Activated gamma-delta T cell treated with Interleukin-2 at 50 U/mL for 16 hours (primary cell): ENCODE measurements around the gene KRTAP12-4.
"Not testable (repeated sequence)": the region's sequence is repeated elsewhere in the genome, so short reads cannot be mapped to it uniquely, and the experiment has no call there.

Source experiments
- DNase-seq: peaks from one replicate; pipeline ENCODE4 v3.0.0-alpha.2; 2020

KRTAP12-4 gene

DNA sequence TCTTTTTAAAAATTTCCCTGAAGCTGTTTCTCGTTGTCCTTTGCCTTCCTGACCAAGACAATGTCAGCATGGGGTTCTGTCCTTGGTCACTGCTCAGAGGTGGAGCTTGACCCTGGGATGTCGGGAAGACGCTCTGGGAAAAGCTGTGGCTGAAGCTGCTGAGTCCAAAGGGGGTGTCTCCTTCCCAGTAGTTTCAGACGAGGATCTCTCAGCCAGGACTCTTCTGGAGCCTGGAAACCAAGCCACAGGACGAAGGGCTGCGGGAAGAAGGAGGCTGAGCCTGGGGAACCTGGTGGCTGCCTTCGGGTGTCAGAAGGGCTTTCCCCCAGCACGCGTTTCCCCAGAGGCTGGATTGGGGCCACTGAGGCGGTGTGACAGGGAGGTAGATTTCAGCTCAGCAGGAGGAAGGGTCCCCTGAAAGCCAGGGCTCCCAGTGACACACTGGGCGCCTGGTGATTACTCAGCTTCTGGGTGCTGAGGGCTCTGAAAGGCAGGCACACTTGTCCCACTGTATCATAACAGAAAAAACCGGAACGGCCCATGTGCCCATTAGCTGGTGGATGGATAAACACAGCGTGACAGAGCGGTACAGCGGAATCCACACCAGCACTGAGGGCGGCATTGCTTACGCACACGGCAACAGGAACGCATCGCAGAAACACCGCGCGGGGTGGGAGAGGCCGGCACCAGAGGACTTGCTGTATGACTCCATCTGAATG, 32.5 kb upstream of the KRTAP12-4 start:
- no peak for DNase-seq

DNA sequence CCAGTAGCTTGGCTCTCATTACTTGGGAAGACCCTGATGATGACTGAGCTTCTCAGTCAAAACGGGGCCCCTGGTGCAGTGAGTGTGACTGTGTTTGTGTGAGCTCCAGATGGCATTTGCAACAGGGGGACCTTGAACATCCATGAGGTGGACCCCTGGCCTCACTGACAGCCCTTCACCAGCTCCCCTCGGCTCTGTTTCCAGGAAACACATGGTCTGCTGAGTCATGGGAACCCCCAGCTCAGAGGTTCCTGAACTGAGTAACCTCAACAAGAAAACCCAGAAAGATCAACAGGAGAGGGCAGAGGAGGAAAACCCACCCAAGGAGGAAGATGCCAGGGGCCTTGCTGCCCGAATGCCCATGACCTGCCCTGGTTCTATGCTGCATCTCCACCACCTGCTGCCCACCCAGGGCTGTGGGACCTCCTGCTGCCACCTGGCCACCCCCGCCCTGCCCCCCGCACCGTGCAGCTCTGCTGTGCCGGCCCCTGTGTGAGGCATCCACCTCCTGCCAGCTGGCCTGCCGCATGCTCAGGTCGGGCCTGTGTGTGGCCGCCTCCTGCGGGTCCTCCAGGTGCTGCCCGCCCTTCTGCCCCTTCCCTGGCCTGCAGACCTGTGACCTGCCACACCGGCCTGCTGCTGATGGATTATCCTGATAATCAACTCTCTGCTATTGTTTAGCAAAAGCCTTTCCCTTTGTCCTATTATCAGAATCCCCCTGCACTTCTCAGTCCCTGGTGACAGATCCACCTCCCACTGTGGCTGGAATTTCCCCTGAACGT, 31.7 kb upstream of the KRTAP12-4 start:
- no peak for DNase-seq

DNA sequence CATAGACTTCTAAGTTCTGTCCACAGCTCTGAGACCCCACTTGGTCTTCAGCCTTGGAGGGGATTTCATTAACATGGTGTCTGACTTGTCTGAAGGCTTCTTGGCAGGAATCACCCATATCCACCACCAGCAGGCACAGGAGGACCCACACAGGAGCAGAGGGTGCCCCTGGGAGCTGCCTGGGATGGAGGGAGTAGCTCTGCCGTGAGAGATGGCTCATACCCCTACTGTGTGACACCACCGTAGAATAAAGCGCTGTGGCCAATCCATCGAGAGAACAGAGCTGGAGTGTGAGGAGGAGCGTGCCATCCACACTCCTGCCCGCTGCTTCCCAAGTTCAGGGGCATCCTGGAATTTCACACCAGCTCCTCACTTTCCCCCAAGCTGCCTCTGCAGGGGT, 30.6 kb upstream of the KRTAP12-4 start:
- DNase-seq = not testable (repeated sequence)

- no peak for DNase-seq
These were observed 30.0 kb upstream of the KRTAP12-4 start for GRCh38 chr21:44684483-44684882.

DNA sequence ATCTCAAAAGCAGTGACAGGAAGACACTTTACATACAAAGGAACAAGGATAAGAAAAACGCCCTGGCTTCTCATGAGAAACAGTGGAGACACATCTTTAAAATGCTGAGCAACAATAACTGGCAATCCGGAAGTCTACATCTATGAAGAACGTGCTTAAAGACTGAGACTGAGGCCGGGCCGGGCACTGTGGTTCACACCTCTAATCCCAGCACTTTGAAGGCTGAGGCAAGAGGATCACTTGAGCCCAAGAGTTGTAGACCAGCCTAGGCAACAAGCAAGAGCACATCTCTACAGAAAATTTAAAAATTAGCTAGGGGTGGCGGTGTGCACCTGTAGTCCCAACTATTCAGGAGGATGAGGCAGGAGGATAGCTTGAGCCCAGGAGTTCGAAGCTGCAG, 29.6 kb upstream of the KRTAP12-4 start:
- DNase-seq = no peak

DNA sequence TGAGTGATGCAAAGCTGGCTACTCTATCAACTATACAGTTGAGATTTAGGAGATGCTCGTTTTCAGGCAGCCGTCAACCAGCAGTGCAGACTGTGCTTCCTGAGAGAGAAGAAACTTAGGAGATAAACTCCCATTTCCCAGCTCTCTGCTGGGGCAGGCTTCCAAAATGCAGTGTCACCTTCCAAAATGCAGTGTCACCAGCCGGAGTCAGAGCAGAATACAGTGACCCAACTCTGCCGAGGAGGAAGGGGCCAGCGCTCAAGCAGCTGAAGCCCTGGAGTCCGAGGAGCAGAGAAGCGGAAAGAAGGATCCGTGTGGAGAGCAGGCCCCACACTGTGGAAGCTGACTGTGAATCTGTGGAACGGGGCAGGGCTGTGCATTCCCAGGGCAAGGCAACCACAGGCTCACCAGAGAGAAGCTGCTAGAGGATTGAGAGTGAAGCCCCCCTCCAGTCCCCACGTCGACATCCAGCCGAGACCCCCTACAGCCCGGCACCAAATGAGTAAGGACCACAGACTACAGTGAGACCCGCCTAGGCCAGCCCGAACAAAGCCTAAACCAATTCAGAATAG, 28.2 kb upstream of the KRTAP12-4 start:
- DNase-seq = no peak

GRCh38 chr21:44681861-44682579, 27.6 kb upstream of the KRTAP12-4 start, which contains the start of gene KRTAP12-1:
TSS of gene KRTAP12-1 (minus strand) at chr21:44682163. CDS start at chr21:44682123, 40 bp downstream.
- DNase-seq = no peak

- DNase-seq = no peak
These were observed 26.7 kb upstream of the KRTAP12-4 start for GRCh38 chr21:44681152-44681551.

GRCh38 chr21:44677881-44678280, 23.4 kb upstream of the KRTAP12-4 start:
- no peak for DNase-seq

DNA sequence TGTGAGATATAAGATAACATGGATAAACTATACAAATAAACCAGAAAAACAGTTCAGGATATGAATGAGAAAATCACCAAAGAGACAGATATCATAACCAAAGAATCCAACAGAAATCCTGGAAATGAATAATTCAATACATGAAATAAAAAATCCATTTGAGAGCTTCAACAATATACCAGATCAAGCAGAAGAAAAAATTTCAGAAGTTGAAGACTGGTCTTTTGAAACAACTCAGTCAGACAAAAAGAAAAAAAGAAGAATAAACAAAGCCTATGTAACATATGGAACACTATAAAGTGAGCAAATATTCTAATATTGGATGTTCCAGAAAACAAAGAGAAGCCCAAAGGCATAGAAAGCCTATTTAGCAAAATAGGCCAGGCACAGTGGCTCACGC, 17.5 kb upstream of the KRTAP12-4 start:
- no peak for DNase-seq

DNA sequence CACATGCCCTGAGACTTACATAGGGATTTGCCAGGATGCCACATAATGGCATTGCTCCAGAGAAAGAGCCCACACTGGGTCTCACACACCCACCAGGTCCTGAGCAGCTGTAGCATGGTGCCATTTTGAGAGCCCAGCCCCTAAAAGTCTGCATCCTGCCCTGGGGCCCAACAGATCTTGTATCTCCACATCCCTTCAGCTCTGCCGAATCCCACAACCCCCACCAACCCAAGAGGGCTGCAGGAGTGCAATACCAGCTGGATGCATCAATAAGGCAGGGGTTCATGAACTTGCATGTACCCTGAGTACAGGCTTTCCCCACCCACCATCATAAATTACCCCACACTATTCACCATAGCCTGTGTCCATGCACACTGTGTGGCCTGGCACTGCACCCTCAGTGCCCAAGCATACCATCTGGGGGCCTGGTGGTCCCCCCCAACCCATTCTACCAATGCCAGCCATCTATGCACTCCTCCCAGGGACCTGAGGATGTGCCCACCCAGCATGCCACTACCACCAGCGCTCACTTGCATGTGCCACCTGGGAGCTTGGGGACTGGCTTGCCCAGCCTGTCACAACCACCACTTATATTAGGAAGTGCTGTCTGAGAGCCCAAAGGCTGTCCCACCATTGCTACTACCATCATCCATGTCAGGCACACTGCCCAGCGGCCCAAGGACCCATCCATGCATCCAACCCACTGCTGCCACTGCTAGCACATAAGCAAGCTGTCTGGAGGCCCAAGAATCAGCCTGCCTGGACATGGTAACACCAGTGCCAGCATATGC, 16.4 kb upstream of the KRTAP12-4 start:
- no peak for DNase-seq

DNA sequence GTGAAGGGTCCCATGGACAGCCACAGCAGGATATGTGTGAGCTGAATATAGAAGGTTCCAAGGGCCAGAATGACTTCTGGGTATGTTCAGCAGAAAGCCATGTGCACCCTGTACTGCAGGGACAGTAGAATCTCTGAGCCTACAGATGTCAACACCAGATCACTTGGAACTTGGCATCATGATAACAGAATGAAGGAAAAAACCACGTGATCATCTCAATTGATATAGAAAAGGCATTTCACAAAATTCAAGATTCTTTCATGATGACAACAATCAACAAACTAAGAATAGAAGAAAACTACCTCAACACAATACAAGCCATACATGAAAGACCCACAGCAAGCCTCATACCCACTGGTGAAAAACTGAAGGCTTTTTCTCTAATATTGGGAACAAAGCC, 13.2 kb upstream of the KRTAP12-4 start:
- DNase-seq = no peak

- no peak for DNase-seq
These were observed 12.2 kb upstream of the KRTAP12-4 start, which contains the start of gene KRTAP12-2 for GRCh38 chr21:44666401-44667320. TSS of gene KRTAP12-2 (minus strand) at chr21:44666927. CDS start at chr21:44666886, 41 bp downstream.

DNA sequence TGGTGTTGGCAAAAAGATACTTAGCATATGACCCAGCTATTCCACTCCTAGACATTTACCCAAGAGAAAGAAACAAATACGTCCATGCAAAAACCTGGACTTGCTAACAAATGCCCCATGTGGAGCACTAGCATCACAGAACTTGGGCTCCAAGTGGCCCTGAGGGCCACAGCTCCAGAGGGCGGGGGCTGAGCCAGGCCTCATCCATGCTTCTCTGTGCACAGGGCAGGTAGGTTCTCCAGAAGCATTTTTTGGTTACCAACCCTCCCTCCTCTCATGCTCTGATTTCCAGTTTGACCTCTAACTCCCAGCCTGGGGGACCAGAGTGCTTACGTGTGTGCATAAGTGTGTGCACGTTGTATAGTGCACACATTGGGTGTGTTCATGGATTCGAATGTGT, 10.2 kb upstream of the KRTAP12-4 start:
- no peak for DNase-seq

GRCh38 chr21:44661567-44661966, 7.1 kb upstream of the KRTAP12-4 start:
- DNase-seq = not testable (repeated sequence)

GRCh38 chr21:44658913-44659595, 4.6 kb upstream of the KRTAP12-4 start:
- no peak for DNase-seq

DNA sequence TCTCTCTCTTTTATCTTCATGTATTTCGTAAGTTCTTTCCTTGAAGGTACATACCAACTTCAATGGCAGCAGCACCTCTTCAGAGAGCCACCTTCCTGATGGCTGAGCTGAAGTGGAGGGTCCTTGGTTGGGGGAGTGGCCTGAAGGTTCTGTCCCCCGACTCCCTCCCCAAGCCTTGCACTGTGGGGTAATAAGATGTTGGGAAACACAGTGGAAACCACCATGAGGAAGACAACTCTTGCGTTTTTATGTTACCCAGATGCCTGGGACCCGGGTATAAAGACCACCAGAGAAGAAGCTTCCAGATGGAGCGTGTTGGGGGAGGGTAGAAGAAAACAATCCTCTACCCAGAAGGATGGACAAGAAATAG, 4.1 kb upstream of the KRTAP12-4 start:
- DNase-seq = no peak

GRCh38 chr21:44657635-44658540, 3.4 kb upstream of the KRTAP12-4 start, which contains the start of gene KRTAP12-3:
TSS of gene KRTAP12-3 (plus strand) at chr21:44657932. CDS start at chr21:44657980, 48 bp downstream.
- DNase-seq = peak; percentile 49

DNA sequence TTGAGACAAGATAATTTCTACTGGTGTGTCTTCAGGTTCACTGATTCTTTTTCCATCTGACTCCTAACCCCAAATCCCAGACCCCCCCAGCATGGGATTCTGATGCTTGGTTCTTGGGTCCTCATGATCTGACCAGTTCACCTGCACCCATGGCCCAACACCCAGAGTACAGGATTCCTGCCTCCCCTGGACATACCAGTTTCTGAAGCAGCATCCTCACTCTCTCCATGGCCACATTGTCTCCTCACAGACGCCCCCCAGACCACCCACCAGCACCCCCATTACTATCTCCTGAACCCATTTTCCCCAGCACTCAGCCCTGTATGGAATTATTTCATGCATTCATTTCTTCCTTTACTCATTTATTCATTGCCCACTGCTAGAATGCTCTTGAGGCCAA, 2.4 kb upstream of the KRTAP12-4 start:
- no peak for DNase-seq
